ENCODE results near the gene NELFE. TPM values are rescaled to one million over a fixed set of nuclear protein-coding genes. Genes with fewer than 3 reads are reported as not detected.

The NELFE gene
- total and polyA plus RNA-seq, 2 of the 13 experiments (the other 11 are each of a cell fraction or from before 2014, with no cell fraction given) = 51.3 to 69.8 TPM

DNA sequence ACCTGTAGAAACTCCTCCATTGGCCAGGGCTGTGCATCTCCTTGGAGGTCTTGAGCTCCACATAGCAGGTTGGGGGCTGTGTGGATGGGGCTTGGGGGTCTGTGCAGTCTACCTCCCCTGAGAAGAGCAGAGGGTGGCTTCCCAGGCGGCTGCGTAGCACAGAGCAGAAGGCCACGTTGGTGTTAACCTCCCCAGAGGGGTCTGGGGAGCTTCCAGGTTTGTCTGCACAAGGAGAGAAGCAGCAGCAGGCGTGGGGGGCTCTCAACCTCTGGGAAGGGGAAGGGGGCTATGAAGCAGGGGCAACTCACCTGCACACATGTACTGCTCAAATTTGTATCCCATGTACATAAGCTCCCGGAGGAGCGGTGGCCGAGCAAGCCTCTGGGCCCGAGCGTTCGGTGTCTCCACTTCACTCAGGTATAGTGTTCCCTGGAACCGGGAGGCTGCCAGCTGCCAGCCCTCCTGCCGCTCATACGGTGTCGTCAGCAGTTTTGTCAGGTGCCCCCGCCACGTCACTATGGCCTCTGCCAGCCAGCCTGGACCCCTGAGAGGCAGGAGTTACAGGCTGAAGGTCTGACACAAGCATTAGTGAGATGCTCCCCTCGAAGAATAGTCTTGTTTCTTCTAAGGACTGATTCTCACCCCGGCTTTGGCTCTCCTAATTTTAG, 12.0 kb upstream of the NELFE start (continued):
- TF ChIP-seq ZSCAN30 (CRISPR knock-in tag; IDR thresholded peaks at IDR 0.05) = no peak
- TF ChIP-seq HHEX (CRISPR knock-in tag; IDR thresholded peaks at IDR 0.05) = no peak
- TF ChIP-seq, protein P1, sequence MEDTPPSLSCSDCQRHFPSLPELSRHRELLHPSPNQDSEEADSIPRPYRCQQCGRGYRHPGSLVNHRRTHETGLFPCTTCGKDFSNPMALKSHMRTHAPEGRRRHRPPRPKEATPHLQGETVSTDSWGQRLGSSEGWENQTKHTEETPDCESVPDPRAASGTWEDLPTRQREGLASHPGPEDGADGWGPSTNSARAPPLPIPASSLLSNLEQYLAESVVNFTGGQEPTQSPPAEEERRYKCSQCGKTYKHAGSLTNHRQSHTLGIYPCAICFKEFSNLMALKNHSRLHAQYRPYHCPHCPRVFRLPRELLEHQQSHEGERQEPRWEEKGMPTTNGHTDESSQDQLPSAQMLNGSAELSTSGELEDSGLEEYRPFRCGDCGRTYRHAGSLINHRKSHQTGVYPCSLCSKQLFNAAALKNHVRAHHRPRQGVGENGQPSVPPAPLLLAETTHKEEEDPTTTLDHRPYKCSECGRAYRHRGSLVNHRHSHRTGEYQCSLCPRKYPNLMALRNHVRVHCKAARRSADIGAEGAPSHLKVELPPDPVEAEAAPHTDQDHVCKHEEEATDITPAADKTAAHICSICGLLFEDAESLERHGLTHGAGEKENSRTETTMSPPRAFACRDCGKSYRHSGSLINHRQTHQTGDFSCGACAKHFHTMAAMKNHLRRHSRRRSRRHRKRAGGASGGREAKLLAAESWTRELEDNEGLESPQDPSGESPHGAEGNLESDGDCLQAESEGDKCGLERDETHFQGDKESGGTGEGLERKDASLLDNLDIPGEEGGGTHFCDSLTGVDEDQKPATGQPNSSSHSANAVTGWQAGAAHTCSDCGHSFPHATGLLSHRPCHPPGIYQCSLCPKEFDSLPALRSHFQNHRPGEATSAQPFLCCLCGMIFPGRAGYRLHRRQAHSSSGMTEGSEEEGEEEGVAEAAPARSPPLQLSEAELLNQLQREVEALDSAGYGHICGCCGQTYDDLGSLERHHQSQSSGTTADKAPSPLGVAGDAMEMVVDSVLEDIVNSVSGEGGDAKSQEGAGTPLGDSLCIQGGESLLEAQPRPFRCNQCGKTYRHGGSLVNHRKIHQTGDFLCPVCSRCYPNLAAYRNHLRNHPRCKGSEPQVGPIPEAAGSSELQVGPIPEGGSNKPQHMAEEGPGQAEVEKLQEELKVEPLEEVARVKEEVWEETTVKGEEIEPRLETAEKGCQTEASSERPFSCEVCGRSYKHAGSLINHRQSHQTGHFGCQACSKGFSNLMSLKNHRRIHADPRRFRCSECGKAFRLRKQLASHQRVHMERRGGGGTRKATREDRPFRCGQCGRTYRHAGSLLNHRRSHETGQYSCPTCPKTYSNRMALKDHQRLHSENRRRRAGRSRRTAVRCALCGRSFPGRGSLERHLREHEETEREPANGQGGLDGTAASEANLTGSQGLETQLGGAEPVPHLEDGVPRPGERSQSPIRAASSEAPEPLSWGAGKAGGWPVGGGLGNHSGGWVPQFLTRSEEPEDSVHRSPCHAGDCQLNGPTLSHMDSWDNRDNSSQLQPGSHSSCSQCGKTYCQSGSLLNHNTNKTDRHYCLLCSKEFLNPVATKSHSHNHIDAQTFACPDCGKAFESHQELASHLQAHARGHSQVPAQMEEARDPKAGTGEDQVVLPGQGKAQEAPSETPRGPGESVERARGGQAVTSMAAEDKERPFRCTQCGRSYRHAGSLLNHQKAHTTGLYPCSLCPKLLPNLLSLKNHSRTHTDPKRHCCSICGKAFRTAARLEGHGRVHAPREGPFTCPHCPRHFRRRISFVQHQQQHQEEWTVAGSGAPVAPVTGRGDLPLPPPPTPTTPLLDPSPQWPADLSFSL (CRISPR knock-in tag; IDR thresholded peaks at IDR 0.05) = no peak
- TF ChIP-seq, protein P2, sequence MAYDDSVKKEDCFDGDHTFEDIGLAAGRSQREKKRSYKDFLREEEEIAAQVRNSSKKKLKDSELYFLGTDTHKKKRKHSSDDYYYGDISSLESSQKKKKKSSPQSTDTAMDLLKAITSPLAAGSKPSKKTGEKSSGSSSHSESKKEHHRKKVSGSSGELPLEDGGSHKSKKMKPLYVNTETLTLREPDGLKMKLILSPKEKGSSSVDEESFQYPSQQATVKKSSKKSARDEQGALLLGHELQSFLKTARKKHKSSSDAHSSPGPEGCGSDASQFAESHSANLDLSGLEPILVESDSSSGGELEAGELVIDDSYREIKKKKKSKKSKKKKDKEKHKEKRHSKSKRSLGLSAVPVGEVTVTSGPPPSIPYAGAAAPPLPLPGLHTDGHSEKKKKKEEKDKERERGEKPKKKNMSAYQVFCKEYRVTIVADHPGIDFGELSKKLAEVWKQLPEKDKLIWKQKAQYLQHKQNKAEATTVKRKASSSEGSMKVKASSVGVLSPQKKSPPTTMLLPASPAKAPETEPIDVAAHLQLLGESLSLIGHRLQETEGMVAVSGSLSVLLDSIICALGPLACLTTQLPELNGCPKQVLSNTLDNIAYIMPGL (CRISPR knock-in tag; IDR thresholded peaks at IDR 0.05; ENCODE audit: borderline replicate concordance in 1 of 2, low read depth in 1 of 2) = no peak
- TF ChIP-seq SP2 (CRISPR knock-in tag; IDR thresholded peaks at IDR 0.05) = no peak
- TF ChIP-seq, protein P3, sequence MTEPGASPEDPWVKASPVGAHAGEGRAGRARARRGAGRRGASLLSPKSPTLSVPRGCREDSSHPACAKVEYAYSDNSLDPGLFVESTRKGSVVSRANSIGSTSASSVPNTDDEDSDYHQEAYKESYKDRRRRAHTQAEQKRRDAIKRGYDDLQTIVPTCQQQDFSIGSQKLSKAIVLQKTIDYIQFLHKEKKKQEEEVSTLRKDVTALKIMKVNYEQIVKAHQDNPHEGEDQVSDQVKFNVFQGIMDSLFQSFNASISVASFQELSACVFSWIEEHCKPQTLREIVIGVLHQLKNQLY (CRISPR knock-in tag; IDR thresholded peaks at IDR 0.05) = no peak
- no peak for TF ChIP-seq MED13 (CRISPR knock-in tag; IDR thresholded peaks at IDR 0.05)
- peak; percentile 10; the same call in 1 of the 2 replicates for TF ChIP-seq POLR2G (IDR thresholded peaks at IDR 0.05; ENCODE audit: low read depth, low read length)
- no peak for TF ChIP-seq THYN1 (CRISPR knock-in tag; IDR thresholded peaks at IDR 0.05; ENCODE audit: borderline replicate concordance, low read depth)
- TF ChIP-seq, protein P4, sequence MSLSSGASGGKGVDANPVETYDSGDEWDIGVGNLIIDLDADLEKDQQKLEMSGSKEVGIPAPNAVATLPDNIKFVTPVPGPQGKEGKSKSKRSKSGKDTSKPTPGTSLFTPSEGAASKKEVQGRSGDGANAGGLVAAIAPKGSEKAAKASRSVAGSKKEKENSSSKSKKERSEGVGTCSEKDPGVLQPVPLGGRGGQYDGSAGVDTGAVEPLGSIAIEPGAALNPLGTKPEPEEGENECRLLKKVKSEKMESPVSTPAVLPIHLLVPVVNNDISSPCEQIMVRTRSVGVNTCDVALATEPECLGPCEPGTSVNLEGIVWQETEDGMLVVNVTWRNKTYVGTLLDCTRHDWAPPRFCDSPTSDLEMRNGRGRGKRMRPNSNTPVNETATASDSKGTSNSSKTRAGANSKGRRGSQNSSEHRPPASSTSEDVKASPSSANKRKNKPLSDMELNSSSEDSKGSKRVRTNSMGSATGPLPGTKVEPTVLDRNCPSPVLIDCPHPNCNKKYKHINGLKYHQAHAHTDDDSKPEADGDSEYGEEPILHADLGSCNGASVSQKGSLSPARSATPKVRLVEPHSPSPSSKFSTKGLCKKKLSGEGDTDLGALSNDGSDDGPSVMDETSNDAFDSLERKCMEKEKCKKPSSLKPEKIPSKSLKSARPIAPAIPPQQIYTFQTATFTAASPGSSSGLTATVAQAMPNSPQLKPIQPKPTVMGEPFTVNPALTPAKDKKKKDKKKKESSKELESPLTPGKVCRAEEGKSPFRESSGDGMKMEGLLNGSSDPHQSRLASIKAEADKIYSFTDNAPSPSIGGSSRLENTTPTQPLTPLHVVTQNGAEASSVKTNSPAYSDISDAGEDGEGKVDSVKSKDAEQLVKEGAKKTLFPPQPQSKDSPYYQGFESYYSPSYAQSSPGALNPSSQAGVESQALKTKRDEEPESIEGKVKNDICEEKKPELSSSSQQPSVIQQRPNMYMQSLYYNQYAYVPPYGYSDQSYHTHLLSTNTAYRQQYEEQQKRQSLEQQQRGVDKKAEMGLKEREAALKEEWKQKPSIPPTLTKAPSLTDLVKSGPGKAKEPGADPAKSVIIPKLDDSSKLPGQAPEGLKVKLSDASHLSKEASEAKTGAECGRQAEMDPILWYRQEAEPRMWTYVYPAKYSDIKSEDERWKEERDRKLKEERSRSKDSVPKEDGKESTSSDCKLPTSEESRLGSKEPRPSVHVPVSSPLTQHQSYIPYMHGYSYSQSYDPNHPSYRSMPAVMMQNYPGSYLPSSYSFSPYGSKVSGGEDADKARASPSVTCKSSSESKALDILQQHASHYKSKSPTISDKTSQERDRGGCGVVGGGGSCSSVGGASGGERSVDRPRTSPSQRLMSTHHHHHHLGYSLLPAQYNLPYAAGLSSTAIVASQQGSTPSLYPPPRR (CRISPR knock-in tag; IDR thresholded peaks at IDR 0.05; ENCODE audit: borderline replicate concordance) = no peak
- no peak for TF ChIP-seq ZNF274 (CRISPR knock-in tag; IDR thresholded peaks at IDR 0.05)
- peak; percentile 9; the same call in 1 of the 2 replicates for TF ChIP-seq RBFOX2 (IDR thresholded peaks at IDR 0.05; ENCODE audit: low read depth, low read length)
- TF ChIP-seq, protein P5, sequence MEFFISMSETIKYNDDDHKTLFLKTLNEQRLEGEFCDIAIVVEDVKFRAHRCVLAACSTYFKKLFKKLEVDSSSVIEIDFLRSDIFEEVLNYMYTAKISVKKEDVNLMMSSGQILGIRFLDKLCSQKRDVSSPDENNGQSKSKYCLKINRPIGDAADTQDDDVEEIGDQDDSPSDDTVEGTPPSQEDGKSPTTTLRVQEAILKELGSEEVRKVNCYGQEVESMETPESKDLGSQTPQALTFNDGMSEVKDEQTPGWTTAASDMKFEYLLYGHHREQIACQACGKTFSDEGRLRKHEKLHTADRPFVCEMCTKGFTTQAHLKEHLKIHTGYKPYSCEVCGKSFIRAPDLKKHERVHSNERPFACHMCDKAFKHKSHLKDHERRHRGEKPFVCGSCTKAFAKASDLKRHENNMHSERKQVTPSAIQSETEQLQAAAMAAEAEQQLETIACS (CRISPR knock-in tag; IDR thresholded peaks at IDR 0.05) = no peak
